Measurements from ENCODE around the gene ABCD1. TPM values are rescaled to one million over a fixed set of nuclear protein-coding genes. Genes with fewer than 3 reads are reported as not detected.

The ABCD1 gene
- total RNA-seq, 1 experiment from 2014 or later = 14.4 TPM

DNA sequence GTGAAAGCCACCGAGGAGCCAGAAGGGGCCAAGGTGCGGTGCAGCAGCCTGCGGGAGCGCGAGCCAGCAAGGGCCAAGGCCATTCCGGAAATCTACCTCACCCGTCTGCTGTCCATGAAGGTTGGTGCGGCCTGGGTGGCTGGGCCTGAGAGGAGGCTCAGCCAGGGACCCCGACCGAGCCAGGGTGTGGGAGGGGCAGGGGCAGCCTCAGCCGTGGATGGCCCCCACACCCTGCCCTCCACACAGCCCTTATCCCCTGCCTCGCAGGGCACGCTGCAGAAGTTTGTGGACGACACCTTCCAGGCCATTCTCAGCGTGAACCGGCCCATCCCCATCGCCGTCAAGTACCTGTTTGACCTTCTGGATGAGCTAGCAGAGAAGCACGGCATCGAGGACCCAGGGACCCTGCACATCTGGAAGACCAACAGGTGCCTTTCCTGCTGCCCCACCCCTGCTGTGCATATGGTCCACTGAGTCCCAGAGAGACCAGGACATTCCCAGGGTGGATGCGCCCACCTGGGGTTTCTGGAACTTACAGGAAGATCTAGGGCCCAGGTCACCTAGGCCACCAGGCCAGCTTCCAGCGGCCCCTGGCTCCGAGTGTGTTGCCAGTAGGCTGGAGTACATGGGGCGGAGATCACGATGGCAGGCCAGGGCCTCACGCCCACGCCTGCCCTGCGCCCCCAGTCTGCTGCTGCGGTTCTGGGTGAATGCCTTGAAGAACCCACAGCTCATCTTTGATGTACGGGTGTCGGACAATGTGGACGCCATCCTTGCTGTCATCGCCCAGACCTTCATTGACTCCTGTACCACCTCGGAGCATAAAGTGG, 52.8 kb downstream of the ABCD1 start:
- no peak overlapping the region for H3K4me3 Mint-ChIP-seq (ENCODE audit: low read depth, unreplicated experiment)
- peaks cover 25% of the 10 kb centered on the region for H3K36me3 Mint-ChIP-seq (ENCODE audit: insufficient read depth, unreplicated experiment)
- peaks cover 15% of the 10 kb centered on the region for H3K27me3 Mint-ChIP-seq (ENCODE audit: unreplicated experiment)
- TF ChIP-seq, protein P1, sequence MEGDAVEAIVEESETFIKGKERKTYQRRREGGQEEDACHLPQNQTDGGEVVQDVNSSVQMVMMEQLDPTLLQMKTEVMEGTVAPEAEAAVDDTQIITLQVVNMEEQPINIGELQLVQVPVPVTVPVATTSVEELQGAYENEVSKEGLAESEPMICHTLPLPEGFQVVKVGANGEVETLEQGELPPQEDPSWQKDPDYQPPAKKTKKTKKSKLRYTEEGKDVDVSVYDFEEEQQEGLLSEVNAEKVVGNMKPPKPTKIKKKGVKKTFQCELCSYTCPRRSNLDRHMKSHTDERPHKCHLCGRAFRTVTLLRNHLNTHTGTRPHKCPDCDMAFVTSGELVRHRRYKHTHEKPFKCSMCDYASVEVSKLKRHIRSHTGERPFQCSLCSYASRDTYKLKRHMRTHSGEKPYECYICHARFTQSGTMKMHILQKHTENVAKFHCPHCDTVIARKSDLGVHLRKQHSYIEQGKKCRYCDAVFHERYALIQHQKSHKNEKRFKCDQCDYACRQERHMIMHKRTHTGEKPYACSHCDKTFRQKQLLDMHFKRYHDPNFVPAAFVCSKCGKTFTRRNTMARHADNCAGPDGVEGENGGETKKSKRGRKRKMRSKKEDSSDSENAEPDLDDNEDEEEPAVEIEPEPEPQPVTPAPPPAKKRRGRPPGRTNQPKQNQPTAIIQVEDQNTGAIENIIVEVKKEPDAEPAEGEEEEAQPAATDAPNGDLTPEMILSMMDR (IDR thresholded peaks at IDR 0.05; ENCODE audit: unreplicated experiment) = no peak
- DNase-seq = no peak
- intact Hi-C loops (cut with micrococcal nuclease; ENCODE audit: unreplicated experiment) = no loop called here
- CTCF ChIA-PET = no interaction called here
- TSS peak; percentile 30 for BruUV-seq (replicated peaks)
- H3K27ac Mint-ChIP-seq (ENCODE audit: unreplicated experiment) = no peak overlapping the region
- H3K9me3 Mint-ChIP-seq (ENCODE audit: low read depth, unreplicated experiment) = no peaks in the 10 kb centered on the region
- peaks cover 9% of the 10 kb centered on the region for H3K4me1 Mint-ChIP-seq (ENCODE audit: low read depth, unreplicated experiment)

DNA sequence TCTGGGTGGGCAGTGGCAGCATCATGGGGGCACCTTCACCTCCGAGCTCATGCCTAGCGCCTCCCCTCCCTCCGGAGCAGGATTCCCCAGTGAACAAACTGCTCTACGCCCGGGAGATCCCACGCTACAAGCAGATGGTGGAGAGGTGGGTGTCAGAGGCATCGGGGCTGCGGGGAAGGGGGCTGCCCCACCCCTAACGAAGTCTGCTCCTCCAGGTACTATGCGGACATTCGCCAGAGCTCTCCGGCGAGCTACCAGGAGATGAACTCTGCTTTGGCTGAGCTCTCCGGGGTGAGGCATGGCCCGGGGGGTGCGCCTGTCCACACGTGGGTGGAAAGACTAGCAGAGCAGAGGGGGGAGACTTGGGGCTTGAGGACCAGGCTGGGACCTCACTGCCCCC, 53.5 kb downstream of the ABCD1 start:
- H3K27ac Mint-ChIP-seq (ENCODE audit: unreplicated experiment) = no peak overlapping the region
- CTCF ChIA-PET = no interaction called here

DNA sequence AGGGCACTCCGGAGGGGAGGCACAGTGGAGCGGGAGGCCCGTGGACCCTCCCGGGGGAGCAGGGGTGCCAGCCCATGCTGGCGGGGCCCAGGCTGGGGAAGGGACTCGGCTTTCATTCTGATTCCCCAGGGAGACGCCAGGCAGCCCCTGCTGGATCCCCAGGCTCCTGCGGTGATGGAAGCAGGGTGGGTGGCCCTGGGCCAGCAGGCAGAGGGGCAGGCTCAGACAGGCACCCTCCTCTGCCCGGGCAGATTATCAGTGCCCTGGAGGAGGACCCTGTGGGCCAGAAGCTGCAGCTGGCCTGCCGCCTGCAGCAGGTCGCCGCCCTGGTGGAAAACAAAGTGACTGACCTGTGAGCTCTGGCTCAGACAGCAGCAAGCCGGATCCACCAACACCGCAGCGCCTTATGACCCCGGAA, 54.0 kb downstream of the ABCD1 start:
- H3K27ac Mint-ChIP-seq (ENCODE audit: unreplicated experiment) = no peak overlapping the region
- H3K4me3 Mint-ChIP-seq (ENCODE audit: low read depth, unreplicated experiment) = no peak overlapping the region
- H3K36me3 Mint-ChIP-seq (ENCODE audit: insufficient read depth, unreplicated experiment) = peaks cover 25% of the 10 kb centered on the region
- no TSS peak for BruUV-seq (replicated peaks)
- peaks cover 15% of the 10 kb centered on the region for H3K27me3 Mint-ChIP-seq (ENCODE audit: unreplicated experiment)
- DNase-seq = peak; percentile 44
- no peaks in the 10 kb centered on the region for H3K9me3 Mint-ChIP-seq (ENCODE audit: low read depth, unreplicated experiment)
- CTCF ChIA-PET = no interaction called here
- TF ChIP-seq, protein P1 (IDR thresholded peaks at IDR 0.05; ENCODE audit: unreplicated experiment) = peak; percentile 29
- peaks cover 9% of the 10 kb centered on the region for H3K4me1 Mint-ChIP-seq (ENCODE audit: low read depth, unreplicated experiment)
- intact Hi-C loops (cut with micrococcal nuclease; ENCODE audit: unreplicated experiment) = no loop called here

More for the DNA sequence above, 53.5 kb downstream of the ABCD1 start:
- intact Hi-C loops (cut with micrococcal nuclease; ENCODE audit: unreplicated experiment) = no loop called here
- no TSS peak for BruUV-seq (replicated peaks)
- Mint-ChIP-seq H3K4me3 (ENCODE audit: low read depth, unreplicated experiment) (no peak overlapping the region), H3K4me1 (ENCODE audit: low read depth, unreplicated experiment) (peaks cover 9% of the 10 kb centered on the region), H3K27me3 (ENCODE audit: unreplicated experiment) (peaks cover 15% of the 10 kb centered on the region), H3K9me3 (ENCODE audit: low read depth, unreplicated experiment) (no peaks in the 10 kb centered on the region), H3K36me3 (ENCODE audit: insufficient read depth, unreplicated experiment) (peaks cover 25% of the 10 kb centered on the region)
- no peak for DNase-seq
- TF ChIP-seq, protein P1 (IDR thresholded peaks at IDR 0.05; ENCODE audit: unreplicated experiment) = no peak

DNA sequence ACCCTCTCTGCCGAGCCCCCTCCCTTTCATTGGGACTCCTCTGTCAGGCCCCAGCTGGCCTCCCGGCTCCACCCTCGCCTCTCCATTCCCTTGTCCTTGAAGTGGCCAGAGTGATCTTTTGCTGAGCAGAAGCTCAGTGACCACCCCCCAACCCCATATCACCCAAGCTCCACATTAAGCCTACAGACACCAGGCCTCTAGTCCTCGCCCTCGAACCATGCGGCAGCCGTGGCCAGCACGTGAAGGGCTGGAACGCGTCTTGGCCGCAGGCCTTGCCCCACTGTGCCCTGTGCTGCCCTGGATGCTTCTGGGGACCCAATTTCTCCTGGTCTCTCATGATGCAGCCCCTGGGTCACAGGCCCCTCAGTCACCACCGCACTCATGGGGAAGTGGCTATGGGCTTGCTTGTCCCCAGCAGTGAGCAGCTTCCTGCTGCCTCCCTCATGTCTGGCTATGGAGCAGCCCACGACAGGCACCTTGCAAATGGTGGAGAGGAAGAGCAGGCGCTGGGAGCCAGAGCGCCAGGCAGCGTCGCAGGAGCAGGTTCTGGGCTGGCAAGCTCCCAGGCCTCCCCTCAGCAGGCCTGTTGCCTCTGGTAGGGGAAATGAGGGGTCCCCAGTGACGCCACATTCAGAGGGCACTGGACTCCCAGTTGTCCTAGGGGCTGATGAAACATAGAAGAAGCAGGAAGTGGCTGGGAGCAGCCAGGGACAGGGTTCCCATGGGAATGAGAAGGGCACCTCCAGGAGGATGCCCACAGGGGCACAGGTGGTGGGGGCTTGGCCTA, 55.4 kb downstream of the ABCD1 start:
- no peak for DNase-seq
- Mint-ChIP-seq H3K4me1 (ENCODE audit: low read depth, unreplicated experiment) (peaks cover 9% of the 10 kb centered on the region), H3K27me3 (ENCODE audit: unreplicated experiment) (peaks cover 15% of the 10 kb centered on the region), H3K27ac (ENCODE audit: unreplicated experiment) (peak overlapping the region; percentile 87), H3K36me3 (ENCODE audit: insufficient read depth, unreplicated experiment) (peaks cover 31% of the 10 kb centered on the region), H3K9me3 (ENCODE audit: low read depth, unreplicated experiment) (no peaks in the 10 kb centered on the region), H3K4me3 (ENCODE audit: low read depth, unreplicated experiment) (no peak overlapping the region)
- TF ChIP-seq, protein P1 (IDR thresholded peaks at IDR 0.05; ENCODE audit: unreplicated experiment) = no peak
- BruUV-seq (replicated peaks) = no TSS peak
- intact Hi-C loops (cut with micrococcal nuclease; ENCODE audit: unreplicated experiment) = no loop called here
- CTCF ChIA-PET = no interaction called here

All from Calu3 (cell line).